Caki2 (cell line): ENCODE results near the gene SMAD6. TPM values are rescaled to one million over a fixed set of nuclear protein-coding genes. Genes with fewer than 3 reads are reported as not detected.

Experiments used
- DNase-seq: peaks from one replicate; pipeline ENCODE4 v3.0.0-alpha.2; 2015; ENCODE audit warnings: low read depth
- in situ Hi-C: cut with HindIII; loops from 2 replicates; pipeline ENCODE4 v1.10.0; 2016; ENCODE audit warnings: low sequenced_read_pairs, low pct_unique_long_range_greater_than_20kb, mixed read lengths
- total RNA-seq: library from RNA; depleted of rRNA; stranded (reverse); fragments of >200 nt; shearing (Covaris generic); gene quantifications from 2 replicates; pipeline ENCODE4 v1.2.3, GENCODE V29; 2014; ENCODE audit warnings: low replicate concordance

SMAD6 gene
- total RNA-seq, 1 experiment from 2014 or later = 64.5 TPM

- in situ Hi-C loops = no loop called here
Observed at GRCh38 chr15:66795851-66796250, 93.8 kb downstream of the SMAD6 start.

GRCh38 chr15:66796343-66796742, 94.3 kb downstream of the SMAD6 start:
- in situ Hi-C loops = no loop called here

More at GRCh38 chr15:66795851-66796250, 93.8 kb downstream of the SMAD6 start:
- DNase-seq = no peak

GRCh38 chr15:66797921-66798320, 95.9 kb downstream of the SMAD6 start:
- in situ Hi-C loops = no loop called here
- DNase-seq = no peak

More at GRCh38 chr15:66796343-66796742, 94.3 kb downstream of the SMAD6 start:
- DNase-seq = no peak

- no peak for DNase-seq
- in situ Hi-C loops = no loop called here
Observed at GRCh38 chr15:66798426-66799061, 96.5 kb downstream of the SMAD6 start.

GRCh38 chr15:66799242-66799641, 97.2 kb downstream of the SMAD6 start:
- in situ Hi-C loops = no loop called here
- DNase-seq = no peak

GRCh38 chr15:66800584-66801235, 98.7 kb downstream of the SMAD6 start:
- DNase-seq = no peak
- in situ Hi-C loops = no loop called here

GRCh38 chr15:66801266-66801665, 99.2 kb downstream of the SMAD6 start:
- no peak for DNase-seq
- in situ Hi-C loops = no loop called here

- DNase-seq = no peak
- in situ Hi-C loops = no loop called here
Observed at GRCh38 chr15:66802025-66803001, 100.3 kb downstream of the SMAD6 start.

- DNase-seq = peak; percentile 92
- in situ Hi-C loops = no loop called here
Observed at GRCh38 chr15:66803182-66803729, 101.2 kb downstream of the SMAD6 start.

- no peak for DNase-seq
- in situ Hi-C loops = no loop called here
Observed at GRCh38 chr15:66803749-66804148, 101.7 kb downstream of the SMAD6 start.

- no peak for DNase-seq
- in situ Hi-C loops = no loop called here
Observed at GRCh38 chr15:66805202-66805885, 103.3 kb downstream of the SMAD6 start.

GRCh38 chr15:66808181-66808824, 106.3 kb downstream of the SMAD6 start:
- no peak for DNase-seq
- in situ Hi-C loops = no loop called here

- DNase-seq = no peak
- in situ Hi-C loops = no loop called here
Observed at GRCh38 chr15:66809664-66810063, 107.6 kb downstream of the SMAD6 start.

- in situ Hi-C loops = no loop called here
- no peak for DNase-seq
Observed at GRCh38 chr15:66815318-66815717, 113.3 kb downstream of the SMAD6 start.

GRCh38 chr15:66816201-66816600, 114.2 kb downstream of the SMAD6 start:
- in situ Hi-C loops = no loop called here
- no peak for DNase-seq

GRCh38 chr15:66819084-66819483, 117.0 kb downstream of the SMAD6 start:
- in situ Hi-C loops = no loop called here

GRCh38 chr15:66820481-66821176, 118.6 kb downstream of the SMAD6 start:
- no peak for DNase-seq
- in situ Hi-C loops = no loop called here

More at GRCh38 chr15:66819084-66819483, 117.0 kb downstream of the SMAD6 start:
- peak; percentile 43 for DNase-seq
